Endometrial microvascular endothelial cells (primary cell): Measurements from ENCODE around the gene CNTN1. TPM values are rescaled to one million over a fixed set of nuclear protein-coding genes. Genes with fewer than 3 reads are reported as not detected.

ENCODE experiments used
- in situ Hi-C: cut with HindIII; loops from 2 replicates; pipeline ENCODE4 v1.10.0; 2017; ENCODE audit warnings: low sequenced_read_pairs, low pct_unique_long_range_greater_than_20kb; ENCODE audit errors: inconsistent ontology term
- total RNA-seq: library from RNA; depleted of rRNA; stranded (reverse); fragments of >200 nt; gene quantifications from one replicate; pipeline ENCODE4 v1.2.3, GENCODE V29; 2015; ENCODE audit errors: inconsistent ontology term

Gene CNTN1
- under 0.01 TPM for total RNA-seq

DNA sequence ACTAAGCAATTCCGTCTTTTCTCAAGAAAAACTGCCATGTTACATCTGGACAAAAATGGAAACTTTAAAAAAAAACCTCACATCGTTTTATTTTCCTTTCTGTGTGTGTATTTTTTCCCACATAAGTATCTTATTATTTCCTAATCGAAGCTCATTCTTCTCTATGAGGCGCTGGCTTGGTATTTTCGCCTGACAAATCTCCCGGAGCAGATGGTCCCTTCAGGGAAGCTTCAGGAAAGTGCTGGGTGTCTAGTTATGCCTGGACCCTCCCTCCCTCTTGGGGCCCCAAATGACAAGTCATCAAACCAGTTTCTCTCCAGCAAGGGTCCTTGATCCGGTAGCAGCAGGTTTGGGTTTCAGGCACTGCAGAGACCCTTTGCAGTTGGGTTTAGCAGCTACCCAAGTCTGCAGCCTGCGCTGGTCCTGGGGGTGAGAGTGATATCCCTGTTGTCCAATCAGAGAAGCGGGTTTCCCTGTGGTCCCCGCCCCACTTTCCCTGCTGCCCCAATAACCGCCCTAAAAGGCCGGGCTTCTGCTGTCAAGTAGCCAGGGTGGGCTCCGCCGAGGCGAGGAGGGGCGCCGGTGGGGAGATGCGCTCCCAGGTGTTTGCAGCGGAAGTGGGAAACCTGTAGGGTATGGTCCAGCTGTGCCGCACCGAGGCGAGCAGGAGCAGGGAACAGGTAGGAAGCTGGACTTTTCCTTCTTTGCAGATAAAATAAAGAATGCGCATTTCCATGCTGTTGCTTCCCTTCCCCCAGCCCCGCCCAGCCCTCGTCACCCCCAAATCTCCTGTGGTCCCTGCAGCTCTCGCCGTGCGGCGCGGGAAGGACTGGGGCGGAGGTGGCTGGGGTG, at the start of gene CNTN1:
CNTN1 (plus strand) TSS at position 527 of the 852 bp plus-strand sequence.
- in situ Hi-C loops = no loop called here

DNA sequence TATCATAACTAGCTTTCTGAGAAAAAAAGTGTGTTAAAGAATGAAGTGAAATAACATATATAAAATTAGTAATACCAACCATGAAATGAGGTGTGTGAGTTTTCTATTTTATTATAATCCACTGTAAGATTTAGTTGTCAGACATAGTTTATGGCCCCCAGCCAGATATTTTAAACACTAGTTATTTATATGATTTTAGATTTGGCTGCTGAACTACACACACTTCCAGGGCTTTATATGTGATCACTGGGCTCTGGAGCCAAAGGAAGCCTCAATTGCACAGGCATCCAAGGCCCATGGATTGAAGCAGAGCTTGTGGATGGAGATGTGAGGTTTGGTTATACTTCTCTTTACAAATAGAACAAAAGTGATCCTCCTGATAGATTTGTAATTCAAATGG, 48.7 kb upstream of the CNTN1 start:
- in situ Hi-C loops = no loop called here

DNA sequence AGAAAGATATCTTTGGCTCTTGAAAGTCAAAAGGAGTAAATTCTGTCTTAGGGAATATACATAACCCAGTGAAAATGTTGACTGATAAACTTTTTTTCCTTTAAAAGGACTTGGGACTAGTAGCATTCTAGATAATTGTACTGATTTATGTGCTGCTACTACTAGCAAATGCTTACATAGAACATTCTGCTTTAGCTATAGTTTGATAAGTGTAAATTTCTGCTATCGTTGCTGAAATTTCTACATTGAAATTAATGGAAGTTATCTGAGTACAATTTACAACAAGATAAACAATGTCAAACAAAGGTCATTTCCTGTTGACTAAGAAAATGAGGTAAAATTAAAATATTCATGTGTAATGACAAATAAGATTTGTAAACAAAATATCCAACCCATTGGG, 48.3 kb upstream of the CNTN1 start:
- in situ Hi-C loops = no loop called here

DNA sequence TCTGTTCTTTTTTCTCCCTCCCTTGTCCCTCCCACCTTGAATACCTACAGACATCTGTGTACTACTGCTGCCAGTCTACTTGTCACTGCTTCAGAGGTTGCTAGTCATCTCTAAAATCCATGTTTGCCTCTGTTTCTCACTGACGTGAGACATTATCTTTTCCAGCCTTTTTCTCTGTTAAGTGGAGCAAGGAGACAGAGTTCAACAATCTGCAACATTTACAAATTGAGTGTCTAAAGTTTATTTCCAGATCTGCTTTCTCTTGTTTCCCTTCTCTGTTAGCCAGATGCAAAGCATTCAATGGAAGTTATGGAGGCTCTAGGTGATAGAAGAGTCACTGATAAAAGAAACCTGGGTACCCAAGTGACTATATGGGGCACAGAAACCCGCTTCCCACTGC, 47.5 kb upstream of the CNTN1 start:
- in situ Hi-C loops = no loop called here

DNA sequence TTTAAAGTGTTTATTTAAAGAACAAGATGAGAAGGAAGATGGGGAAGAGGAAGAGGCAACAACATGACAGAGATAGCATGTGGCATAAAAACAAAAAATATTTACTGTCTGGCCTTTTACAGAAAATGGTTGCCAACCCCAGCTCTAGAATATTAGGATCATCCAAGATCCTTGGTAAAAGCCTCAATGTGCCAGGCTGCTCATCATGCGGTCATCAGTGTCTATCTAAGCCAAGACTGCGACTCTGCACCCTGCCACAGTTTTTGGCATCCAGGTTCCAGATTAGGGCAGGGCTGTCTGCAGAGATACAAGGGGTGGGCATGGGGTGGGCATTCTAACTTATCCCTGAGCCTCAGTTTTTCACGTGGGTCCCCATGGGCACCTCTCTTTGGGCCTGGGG, 46.9 kb upstream of the CNTN1 start:
- in situ Hi-C loops = no loop called here

DNA sequence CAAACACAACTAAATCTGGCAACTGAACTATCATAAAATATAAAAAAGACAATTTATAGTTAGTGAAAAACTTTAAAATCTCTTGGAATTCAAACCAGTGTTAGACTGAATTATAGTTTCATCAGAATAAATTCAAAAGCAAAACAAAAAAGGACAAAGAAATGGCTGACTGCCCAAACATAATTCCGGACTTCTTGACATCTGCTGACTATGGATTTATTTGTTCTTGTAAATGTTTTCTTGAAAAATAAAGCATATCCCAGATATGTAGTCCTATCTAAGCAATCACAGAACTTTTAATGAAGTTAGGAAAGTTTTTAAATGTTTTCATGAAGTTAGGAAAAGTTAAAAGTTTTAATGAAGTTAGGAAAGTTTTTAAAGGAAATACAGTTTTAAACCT, 45.8 kb upstream of the CNTN1 start:
- in situ Hi-C loops = no loop called here

DNA sequence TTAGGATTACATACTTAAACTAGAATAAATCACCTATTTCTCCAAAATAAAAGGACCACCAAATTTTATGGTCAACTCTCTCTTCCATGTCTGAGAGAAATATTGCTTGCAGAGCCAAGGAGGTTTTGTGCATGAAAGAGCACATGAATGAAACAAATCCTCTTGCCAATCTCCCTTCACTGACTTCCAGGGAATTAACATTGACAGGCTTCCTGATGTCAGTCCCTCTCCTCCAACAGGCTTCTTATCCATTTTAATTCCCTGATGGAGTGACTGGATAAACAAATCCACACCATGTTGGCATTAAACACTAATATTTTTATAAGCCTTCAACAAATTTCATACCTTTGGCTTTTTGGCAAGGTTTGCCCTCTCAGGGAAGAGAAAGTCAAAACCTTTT, 45.3 kb upstream of the CNTN1 start:
- in situ Hi-C loops = no loop called here

DNA sequence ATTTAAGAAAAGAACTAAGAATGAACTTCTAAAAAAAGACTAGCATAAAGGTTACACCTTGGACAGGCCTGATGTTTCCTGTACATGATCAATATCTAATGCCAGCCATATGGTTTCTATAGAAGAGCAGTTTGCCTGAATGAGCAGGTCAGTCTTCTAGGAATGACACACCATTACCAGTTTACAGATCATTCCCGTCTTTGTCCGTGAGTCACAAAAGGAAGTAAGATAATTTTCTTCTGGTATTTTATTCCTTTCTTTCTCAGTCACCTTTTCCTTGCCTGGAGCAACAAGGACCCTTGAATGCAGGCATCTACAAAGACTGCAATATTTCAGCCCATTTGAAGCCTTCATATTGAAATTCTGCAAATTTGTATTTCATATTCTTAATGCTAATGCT, 44.6 kb upstream of the CNTN1 start:
- in situ Hi-C loops = no loop called here

DNA sequence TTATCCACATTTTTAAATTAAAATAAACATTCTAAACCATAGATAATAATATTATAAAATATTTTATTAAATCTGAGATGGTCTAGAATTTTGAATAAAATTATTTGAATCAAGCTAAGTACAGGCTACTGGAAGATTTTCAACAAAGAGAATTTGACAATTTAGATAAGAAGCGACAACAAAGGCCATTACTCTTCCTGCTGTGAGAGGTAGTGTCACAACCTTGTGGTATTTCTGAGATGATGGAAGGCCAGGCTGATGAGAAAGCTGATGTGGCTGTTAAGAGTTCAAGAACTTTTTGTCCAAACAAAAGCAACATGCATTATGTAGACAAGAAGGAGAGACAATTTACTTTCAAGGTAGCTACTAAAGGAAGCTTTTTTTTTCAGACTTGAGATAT, 43.7 kb upstream of the CNTN1 start:
- in situ Hi-C loops = no loop called here

DNA sequence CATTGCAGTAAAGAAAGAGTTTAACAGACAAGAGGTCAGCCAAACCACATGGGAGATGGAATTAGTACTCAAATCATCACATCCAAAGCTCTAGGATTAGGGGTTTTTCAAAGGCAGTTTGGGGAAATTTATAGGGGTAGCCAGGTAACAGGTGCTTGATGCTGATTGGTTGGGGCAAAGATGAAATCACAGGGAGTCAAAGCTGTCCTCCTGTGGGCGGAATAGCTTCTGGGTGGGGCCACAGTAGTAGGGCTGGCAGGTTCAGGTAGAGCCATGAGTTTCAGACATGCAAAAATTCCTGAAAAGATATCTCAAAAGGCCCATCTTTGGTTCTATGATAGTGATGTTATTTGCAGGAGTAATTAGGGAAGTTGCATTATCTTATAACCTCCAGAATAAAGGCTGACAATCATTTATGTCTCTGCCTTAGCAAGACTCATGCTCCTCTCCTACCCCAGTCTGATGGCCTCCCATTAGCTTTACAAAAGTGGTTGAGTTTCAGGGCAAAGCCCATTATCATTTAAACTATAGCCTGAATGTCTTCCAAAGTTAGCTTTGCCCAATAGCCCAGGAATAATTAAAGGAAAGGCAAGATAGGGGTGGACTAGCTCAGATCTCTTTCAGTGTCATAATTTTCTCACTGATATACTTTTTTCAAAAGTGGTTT, 42.1 kb upstream of the CNTN1 start:
- in situ Hi-C loops = no loop called here

DNA sequence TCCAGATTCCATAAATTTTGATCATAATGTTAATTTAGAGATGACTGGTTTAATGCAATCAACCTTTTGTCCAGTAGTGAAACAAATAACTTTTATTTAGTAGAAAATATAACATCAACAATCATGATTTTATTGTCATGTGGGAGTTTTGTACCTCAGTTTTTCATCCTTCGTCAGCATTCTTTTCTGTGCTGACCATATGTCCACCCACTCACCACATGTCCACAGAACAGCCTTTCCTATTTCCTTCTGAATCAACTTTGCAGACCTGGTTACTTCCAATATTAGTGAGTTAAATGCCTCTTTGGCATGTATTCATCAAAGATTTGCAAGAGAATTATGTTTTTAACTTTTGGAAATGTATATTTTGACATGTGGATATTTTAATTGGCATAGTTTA, 36.8 kb upstream of the CNTN1 start:
- in situ Hi-C loops = no loop called here

DNA sequence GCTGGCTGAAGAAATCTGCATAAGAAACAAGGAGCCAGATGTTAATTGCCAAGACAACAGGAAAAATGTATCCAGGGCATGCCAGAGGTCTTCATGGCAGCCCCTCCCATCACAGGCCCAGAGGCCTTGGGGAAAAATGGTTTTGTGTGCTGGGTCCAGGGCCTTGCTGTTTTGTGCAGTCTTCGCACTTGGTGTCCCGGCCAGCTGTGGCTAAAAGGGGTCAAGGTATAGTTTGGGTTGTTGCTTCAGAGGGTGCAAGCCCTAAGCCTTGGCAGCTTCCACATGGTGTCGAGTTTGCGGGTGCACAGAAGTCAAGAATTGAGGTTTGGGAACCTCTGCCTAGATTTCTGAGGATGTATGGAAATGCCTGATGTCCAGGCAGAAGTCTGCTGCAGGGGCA, 29.9 kb upstream of the CNTN1 start:
- in situ Hi-C loops = no loop called here

DNA sequence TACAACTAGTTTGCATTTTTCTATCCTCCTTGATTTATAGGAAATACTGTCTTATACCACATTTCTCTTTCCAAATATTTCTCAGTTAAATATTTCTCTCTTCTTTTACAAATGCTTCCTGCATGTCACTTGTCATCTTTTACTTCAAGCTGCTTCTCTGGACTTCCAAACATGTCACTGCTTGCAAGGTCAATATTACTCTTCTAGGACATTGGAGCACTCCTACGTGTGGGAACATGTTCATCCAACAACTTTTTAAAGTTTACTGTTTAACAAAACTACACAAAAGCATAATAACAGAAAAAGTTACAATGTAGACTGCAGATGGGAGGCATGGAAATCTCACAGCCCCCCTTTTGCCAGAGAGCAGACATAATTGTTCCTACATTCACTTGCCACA, 28.5 kb upstream of the CNTN1 start:
- in situ Hi-C loops = no loop called here

DNA sequence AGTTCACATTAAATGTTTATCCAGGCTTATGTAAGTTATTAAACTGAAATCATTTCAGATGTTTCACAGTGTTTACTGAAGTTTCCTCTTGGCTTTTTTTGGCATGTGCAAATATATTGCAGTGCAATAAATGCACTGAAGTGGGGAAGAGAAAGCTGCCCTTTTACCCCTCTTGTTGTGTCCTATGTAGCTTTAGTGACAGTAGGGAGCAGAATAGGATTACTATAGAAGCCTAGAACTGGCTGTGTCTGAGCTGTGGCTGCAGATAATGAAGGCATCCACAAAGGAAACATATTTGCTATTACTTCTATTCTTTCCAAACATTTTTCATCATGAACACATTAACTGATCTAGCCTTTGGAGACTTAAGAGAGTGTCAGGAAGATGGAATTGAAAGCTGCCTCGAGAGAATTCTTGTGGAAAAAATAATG, 24.1 kb upstream of the CNTN1 start:
- in situ Hi-C loops = no loop called here

DNA sequence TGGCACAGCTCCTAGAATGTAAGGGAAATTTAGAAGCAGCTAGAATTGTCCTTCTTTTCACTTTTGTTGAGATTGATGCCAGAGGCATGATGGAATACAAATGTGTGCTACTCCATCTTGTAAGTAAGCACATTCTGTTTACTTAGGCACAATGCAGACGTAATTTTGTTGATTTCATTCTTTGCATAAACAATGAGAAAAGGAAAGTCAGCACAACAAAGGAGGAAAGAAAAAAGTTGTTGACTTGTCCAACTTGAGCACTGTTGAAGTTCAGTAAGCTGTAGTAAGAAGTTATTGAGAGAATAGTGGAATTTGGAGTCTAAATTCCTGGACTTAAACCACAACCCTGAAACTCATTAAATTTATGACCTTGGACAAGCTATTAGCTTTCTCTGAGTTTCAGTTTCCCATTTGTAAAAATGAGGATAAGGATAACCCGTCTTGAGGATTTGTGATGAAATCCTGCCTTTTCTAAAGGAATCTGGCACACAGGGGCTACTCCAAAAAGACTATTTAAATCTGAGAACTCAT, 19.4 kb upstream of the CNTN1 start:
- in situ Hi-C loops = no loop called here

DNA sequence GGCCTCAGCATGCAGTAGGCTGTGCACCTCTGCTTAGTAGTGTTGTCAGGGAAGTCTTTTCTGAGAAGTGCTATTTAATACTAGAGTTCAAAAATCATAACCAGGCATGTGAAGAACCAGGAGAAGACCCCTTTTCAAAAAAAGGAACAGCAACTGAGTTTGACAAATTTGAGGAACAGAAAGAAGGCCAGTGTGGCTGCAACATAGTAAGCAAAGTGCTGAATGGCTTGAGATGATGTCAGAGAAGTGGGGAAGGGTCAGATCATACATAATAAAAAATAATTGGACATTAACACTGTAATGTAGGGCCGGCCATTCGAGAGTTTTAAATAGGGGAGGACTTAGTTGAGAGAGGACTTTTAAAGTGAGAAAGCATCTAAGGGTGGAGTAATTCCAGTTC, 11.1 kb upstream of the CNTN1 start:
- in situ Hi-C loops = no loop called here

DNA sequence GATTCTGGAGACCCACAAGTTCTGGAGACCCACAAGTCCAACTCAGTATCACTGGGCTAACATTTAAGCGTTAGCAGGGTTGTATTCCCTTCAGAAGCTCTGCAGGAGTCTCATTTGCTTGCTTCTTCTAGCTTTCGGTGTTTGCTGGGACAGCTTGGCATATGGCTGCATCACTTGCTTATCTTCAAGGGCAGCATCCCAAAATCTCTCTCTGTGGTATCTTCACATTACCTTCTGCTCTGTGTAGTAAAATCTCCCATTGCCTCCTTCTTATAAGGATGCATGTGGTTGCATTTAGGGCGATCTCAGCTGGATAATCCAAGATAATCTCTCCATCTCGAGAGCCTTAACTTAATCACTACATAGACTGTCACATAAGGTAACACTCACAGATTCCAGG, 7.3 kb upstream of the CNTN1 start:
- in situ Hi-C loops = no loop called here

DNA sequence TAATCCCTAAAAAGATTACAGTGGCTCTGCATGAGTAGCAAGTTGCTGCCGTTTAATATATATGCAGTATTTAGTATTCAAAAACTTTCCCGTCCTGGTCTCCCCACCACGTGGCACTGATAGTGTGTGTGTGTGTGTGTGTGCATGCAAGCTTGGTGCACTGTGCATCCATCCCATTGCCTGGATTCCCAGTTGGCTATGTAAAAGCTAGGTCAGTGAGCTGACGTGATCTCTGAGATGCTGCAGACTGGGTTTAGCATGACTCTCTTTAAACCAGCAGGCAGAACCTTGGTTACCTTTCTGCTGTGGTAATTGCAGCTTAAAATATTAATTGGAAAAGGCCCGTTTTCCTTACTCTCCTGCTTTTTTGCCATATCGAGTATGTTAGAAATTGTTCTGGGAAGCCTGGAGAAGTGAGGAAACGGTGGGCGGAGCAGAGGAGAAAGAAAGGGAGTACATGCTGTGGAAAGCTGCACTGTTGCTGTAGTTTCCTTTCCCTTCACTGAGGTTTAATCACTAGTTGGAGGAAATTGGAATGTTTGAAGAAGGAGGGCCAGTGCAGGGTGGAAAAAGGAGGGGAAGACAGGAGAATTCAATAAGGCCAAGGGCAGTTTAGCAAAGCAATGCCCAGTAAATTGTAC, 4.0 kb upstream of the CNTN1 start:
- in situ Hi-C loops = no loop called here

DNA sequence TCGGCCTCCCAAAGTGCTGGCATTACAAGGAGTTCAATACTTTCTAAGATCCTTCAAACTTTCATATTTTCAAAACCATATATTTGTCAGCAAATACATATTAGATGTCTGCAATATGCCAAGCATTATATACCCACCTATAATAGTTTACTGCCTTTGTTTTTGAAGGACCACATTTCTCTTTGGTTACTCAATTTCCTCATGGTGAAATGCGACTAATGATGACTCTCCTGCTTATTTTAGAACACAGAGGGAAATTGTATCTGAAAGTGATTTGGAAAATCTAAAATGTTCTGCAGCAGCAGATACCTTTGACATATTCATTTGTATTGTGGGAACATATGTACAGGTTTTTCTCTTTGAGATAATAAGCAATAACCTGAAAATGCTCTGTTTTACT, 2.7 kb upstream of the CNTN1 start:
- in situ Hi-C loops = no loop called here

DNA sequence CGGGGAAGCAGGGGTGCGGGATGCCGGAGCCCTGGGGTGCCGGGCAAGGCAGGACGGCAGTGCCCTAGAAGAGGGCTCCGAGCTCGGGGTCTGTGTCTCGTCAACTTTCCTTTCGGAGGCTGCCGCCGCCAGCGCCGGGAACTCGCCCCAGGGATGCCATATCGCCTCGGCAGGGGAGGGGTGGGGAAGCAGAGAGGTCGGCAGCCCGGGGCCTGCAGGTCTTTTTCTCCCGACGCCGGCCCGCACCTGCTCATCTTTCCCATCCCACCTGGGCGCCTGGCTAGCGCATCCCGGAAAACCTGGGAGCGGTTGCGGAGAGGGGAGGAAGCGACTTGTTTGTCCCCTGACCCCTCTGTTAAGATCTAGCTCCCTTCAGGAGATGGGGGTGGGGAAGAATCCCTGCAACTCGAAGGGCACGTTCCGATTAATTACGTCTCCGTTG, 547 bp downstream of the CNTN1 start:
- in situ Hi-C loops = no loop called here
